ENCODE data around the gene USH1C. TPM values are rescaled to one million over a fixed set of nuclear protein-coding genes. Genes with fewer than 3 reads are reported as not detected.

USH1C gene
- total RNA-seq, 4 donors from 2014 or later, result not detected

DNA sequence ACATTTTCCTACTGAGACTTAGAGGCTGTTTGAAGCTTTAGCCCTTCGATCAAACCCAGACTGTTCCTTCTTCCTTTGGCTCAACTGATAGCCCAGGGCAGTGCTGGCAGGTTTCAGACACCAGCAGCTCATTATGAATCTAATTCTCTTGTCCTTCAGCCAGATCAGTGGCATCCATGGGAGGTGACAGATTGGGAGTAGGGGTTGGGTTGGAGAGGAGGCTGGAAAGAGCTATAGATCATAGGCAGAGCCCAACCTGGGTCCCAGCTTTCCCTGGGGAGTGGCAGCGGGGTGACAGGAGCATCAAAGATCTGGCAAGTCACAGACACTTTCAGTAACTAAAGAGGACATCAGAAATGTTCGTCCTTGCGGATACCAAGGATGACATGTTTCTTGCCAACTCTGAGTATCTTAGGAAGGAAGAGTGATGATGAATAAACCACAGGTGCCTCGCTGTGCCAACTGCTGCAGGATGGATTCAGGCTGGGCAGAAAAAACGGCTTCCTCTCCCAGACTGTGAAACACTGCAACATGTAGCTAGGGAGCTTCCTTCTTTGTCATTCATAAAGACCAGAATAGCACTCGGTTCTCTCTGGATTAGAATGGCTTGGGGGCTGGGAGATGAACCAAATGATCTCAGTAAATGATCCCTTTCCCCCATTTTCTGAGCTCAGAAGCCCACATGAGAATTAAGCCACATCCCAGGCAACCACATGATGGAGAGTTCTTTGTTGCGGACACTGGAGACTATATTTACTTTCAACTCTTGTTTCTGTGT lies 86.6 kb downstream of the USH1C start:
- Histone ChIP-seq H3K4me1 (peaks cover 0 to 5% (median 0%) of the 10 kb centered on the region in 4 donors), H3K36me3 (no peaks in the 10 kb centered on the region), H3K9me3 (no peaks in the 10 kb centered on the region), H3K4me3 (no peak overlapping the region), H3K27me3 (no peaks in the 10 kb centered on the region), H3K27ac (no peak overlapping the region)
- DNase-seq (ENCODE audit: low spot score in 2 of 2), result no peak
- TF ChIP-seq EP300 (IDR thresholded peaks at IDR 0.05), result no peak
- TF ChIP-seq, protein P1, sequence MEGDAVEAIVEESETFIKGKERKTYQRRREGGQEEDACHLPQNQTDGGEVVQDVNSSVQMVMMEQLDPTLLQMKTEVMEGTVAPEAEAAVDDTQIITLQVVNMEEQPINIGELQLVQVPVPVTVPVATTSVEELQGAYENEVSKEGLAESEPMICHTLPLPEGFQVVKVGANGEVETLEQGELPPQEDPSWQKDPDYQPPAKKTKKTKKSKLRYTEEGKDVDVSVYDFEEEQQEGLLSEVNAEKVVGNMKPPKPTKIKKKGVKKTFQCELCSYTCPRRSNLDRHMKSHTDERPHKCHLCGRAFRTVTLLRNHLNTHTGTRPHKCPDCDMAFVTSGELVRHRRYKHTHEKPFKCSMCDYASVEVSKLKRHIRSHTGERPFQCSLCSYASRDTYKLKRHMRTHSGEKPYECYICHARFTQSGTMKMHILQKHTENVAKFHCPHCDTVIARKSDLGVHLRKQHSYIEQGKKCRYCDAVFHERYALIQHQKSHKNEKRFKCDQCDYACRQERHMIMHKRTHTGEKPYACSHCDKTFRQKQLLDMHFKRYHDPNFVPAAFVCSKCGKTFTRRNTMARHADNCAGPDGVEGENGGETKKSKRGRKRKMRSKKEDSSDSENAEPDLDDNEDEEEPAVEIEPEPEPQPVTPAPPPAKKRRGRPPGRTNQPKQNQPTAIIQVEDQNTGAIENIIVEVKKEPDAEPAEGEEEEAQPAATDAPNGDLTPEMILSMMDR (IDR thresholded peaks at IDR 0.05), result no peak
- no peak for TF ChIP-seq POLR2A (IDR thresholded peaks at IDR 0.05)
- WGBS, 2 donors, result 68 to 71% methylated on average over 8 of the region's 8 CpGs

DNA sequence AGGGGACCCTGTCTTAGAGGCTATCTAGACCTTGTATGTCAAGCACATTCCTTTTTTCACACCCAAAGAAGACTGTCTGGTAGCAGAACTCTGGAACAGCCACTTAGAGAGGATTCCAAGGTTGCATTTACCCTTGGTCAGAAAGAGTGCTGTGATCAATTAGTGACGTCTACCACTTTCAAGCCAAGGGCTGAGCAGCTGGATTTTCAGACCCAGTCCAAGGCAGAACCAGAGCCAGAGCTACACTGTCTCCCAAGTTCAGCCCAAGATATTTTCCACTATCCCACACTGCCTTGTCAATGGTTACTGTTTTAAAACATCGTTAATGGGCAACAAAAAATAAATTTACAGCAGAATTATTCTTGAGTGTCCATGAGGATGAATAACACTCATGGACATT lies 91.5 kb downstream of the USH1C start:
- Histone ChIP-seq H3K27me3 (no peaks in the 10 kb centered on the region), H3K4me3 (no peak overlapping the region), H3K27ac (no peak overlapping the region), H3K9me3 (no peaks in the 10 kb centered on the region), H3K36me3 (no peaks in the 10 kb centered on the region), H3K4me1 (no peaks in the 10 kb centered on the region)
- TF ChIP-seq POLR2A (IDR thresholded peaks at IDR 0.05) (no peak), EP300 (IDR thresholded peaks at IDR 0.05) (no peak)
- TF ChIP-seq, protein P1 (IDR thresholded peaks at IDR 0.05), result no peak
- no peak for DNase-seq (ENCODE audit: low spot score in 2 of 2)
- WGBS, 2 donors, result 80 to 92% methylated on average over 2 of the region's 2 CpGs

DNA sequence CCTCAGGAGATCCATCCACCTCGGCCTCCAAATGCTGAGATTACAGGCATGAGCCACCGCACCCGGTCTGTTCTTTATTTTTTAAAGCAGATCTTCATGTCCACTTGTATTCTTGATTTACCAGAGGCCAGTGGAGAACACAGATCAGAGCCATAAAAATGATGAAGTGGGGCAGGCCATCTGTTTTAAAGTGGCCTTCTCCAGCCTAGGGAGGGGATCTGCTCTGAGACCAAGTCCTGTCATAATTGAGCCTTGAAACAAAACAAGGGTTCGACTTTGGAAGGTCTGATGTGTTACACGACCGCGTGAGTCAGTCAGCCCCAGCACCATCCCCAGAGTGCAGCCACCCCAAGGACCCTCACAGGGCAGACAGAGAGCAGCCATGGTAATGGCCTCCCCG lies 95.1 kb downstream of the USH1C start:
- Histone ChIP-seq H3K4me1 (no peaks in the 10 kb centered on the region), H3K9me3 (no peaks in the 10 kb centered on the region), H3K27ac (no peak overlapping the region), H3K4me3 (no peak overlapping the region), H3K36me3 (no peaks in the 10 kb centered on the region), H3K27me3 (no peaks in the 10 kb centered on the region)
- no peak for DNase-seq (ENCODE audit: low spot score in 2 of 2)
- TF ChIP-seq EP300 (IDR thresholded peaks at IDR 0.05), result no peak
- TF ChIP-seq, protein P1 (IDR thresholded peaks at IDR 0.05), result no peak
- no peak for TF ChIP-seq POLR2A (IDR thresholded peaks at IDR 0.05)
- 69 to 76% methylated on average over 8 of the region's 8 CpGs for WGBS, 2 donors

DNA sequence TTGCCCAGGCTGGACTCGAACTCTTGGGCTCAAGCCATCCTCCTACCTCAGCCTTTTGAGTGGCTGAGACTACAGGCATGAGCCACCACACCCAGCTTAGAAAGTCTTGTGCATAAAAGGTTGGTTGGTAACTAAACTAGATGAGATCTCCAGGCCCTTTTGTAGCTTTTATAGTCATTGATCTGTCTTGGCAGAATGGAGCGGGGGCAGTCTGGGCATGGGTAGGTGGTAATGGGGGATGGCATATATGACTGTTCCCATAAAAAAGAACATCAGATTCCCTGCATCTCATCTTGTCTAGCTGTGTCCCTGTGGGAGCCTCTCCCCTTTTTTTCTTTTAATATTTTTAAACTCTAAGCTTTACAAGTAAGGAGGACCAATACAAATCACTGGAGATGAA lies 97.7 kb downstream of the USH1C start:
- Histone ChIP-seq H3K4me3 (no peak overlapping the region), H3K36me3 (no peaks in the 10 kb centered on the region), H3K4me1 (no peaks in the 10 kb centered on the region), H3K9me3 (no peaks in the 10 kb centered on the region), H3K27ac (no peak overlapping the region), H3K27me3 (no peaks in the 10 kb centered on the region)
- TF ChIP-seq, protein P1 (IDR thresholded peaks at IDR 0.05), result no peak
- TF ChIP-seq EP300 (IDR thresholded peaks at IDR 0.05), result no peak
- no peak for TF ChIP-seq POLR2A (IDR thresholded peaks at IDR 0.05)
- 83 to 89% methylated on average over 2 of the region's 2 CpGs for WGBS, 2 donors
- DNase-seq (ENCODE audit: low spot score in 2 of 2), result no peak

DNA sequence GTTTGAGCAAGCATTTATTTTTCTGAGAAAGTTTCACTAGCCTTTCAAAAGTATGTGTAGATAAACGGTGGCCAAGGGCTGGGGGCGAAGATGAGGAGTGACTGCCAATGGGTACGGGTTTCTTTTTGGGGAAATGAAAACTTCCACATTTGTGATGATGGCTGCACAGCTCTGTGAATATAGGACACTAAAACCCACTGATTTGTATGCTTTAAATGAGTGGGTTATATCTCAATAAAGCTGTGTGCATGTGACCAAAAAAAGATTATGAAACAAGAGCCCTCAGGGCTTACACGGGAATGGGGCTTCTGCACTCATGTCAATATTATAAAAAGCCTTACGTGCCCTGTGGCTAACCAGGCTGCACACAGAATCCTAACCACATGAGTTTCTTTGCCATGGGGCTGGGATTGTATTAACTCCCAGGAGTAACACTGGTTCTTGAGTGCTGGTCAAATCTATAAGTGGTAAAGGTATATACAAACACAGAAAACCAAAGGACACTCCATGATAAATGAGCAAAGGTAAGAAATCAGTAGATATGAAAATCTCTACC lies 98.9 kb downstream of the USH1C start:
- Histone ChIP-seq H3K36me3 (no peaks in the 10 kb centered on the region), H3K27ac (no peak overlapping the region), H3K9me3 (no peaks in the 10 kb centered on the region), H3K4me1 (no peaks in the 10 kb centered on the region), H3K27me3 (no peaks in the 10 kb centered on the region), H3K4me3 (no peak overlapping the region)
- 71 to 75% methylated on average over 5 of the region's 5 CpGs for WGBS, 2 donors
- TF ChIP-seq, protein P1 (IDR thresholded peaks at IDR 0.05), result no peak
- TF ChIP-seq POLR2A (IDR thresholded peaks at IDR 0.05) (no peak), EP300 (IDR thresholded peaks at IDR 0.05) (no peak)
- DNase-seq (ENCODE audit: low spot score in 2 of 2), result no peak

Data from tibial nerve (tissue), 4 donors.